GM12875 (cell line): ENCODE measurements around the gene CHRNB1.

Source experiments
- H3K4me3 ChIP-seq: one replicate; pipeline ENCODE4 v1.5.1; 2011; ENCODE audit warnings: low read depth, low read length, control low read depth
- CTCF ChIP-seq: IDR thresholded peaks from 2 replicates; pipeline ENCODE4 v1.5.1; 2011; ENCODE audit warnings: low read depth, mild to moderate bottlenecking, control low read depth, inconsistent platforms, low read length, moderate library complexity, borderline replicate concordance; ENCODE audit not compliant: insufficient read depth

Gene CHRNB1

GRCh38 chr17:7438656-7439460, 6.0 kb upstream of the CHRNB1 start:
- no peak for TF ChIP-seq CTCF
- H3K4me3 ChIP-seq = no peak overlapping the region

- no peak for TF ChIP-seq CTCF
- peak within 1 kb of the TSS; percentile 45 for H3K4me3 ChIP-seq
Measured at GRCh38 chr17:7439462-7440112, 5.3 kb upstream of the CHRNB1 start, which contains the start of gene FGF11. Gene FGF11 (plus strand): TSS chr17:7439512. CDS start chr17:7439621, 109 bp downstream.

GRCh38 chr17:7440113-7440833, 4.6 kb upstream of the CHRNB1 start:
- peak overlapping the region; percentile 45 for H3K4me3 ChIP-seq

GRCh38 chr17:7440834-7441195, 4.0 kb upstream of the CHRNB1 start:
- TF ChIP-seq CTCF = no peak
- peak overlapping the region; percentile 45 for H3K4me3 ChIP-seq

More at GRCh38 chr17:7440113-7440833, 4.6 kb upstream of the CHRNB1 start:
- TF ChIP-seq CTCF = no peak

GRCh38 chr17:7441266-7441665, 3.6 kb upstream of the CHRNB1 start:
- no peak overlapping the region for H3K4me3 ChIP-seq
- TF ChIP-seq CTCF = no peak

GRCh38 chr17:7442142-7442541, 2.7 kb upstream of the CHRNB1 start:
- no peak for TF ChIP-seq CTCF
- H3K4me3 ChIP-seq = no peak overlapping the region
